Measurements from ENCODE around the gene RPL27A. TPM values are rescaled to one million over a fixed set of nuclear protein-coding genes. Genes with fewer than 3 reads are reported as not detected.

The RPL27A gene
- total and polyA plus RNA-seq, 2 donors (not counting 3 experiments of a cell fraction or from before 2014, with no cell fraction given) = 1,303 to 1,363 TPM

- H3K4me2 ChIP-seq (ENCODE audit: insufficient read depth, low read length) = no peak overlapping the region
- H3K27ac ChIP-seq (ENCODE audit: insufficient read depth, low read depth, low read length) = no peak overlapping the region
- H3K9me1 ChIP-seq (replicated peaks; ENCODE audit: control insufficient read depth, extremely low read depth, insufficient read depth, low read length) = no peaks in the 10 kb centered on the region
- ChIA-PET POLR2A (no interaction called here), CTCF (interaction anchor here (1.8 kb wide), 1 partner anchor 24 kb away, joined by 5 read pairs; no protein-coding TSS in a partner anchor)
- FAIRE-seq (no peak), DNase-seq (ENCODE audit: low read depth, low spot score) (no peak)
- H4K20me1 ChIP-seq (replicated peaks; ENCODE audit: control insufficient read depth, extremely low read depth, insufficient read depth, low read length) = no peaks in the 10 kb centered on the region
- peaks cover 34% of the 10 kb centered on the region for H3K4me1 ChIP-seq (ENCODE audit: control insufficient read depth, extremely low read depth, insufficient read depth, low read length)
- H3K27me3 ChIP-seq (ENCODE audit: control insufficient read depth in 2 of 2, insufficient read depth in 2 of 2, low read length in 2 of 2) = no peaks in the 10 kb centered on the region
- H3K36me3 ChIP-seq (ENCODE audit: control insufficient read depth in 2 of 2, extremely low read depth in 1 of 2, insufficient read depth in 2 of 2, low read length in 2 of 2) = no peaks in the 10 kb centered on the region
- no peak overlapping the region for H3K4me3 ChIP-seq (replicated peaks in 1 of 3; ENCODE audit: insufficient read depth in 1 of 3, low read depth in 1 of 3, low read length in 3 of 3)
- no peaks in the 10 kb centered on the region for H3K79me2 ChIP-seq (ENCODE audit: control insufficient read depth, insufficient read depth, low read length)
- no peak overlapping the region for H2AFZ ChIP-seq (ENCODE audit: low read depth, low read length)
- TF ChIP-seq EZH2 (IDR thresholded peaks at IDR 0.05; ENCODE audit: borderline replicate concordance, low read depth, low read length, severe bottlenecking) (no peak), POLR2AphosphoS5 (IDR thresholded peaks at IDR 0.05; ENCODE audit: insufficient read depth, low read depth, low read length) (no peak), GATA2 (IDR thresholded peaks at IDR 0.05; ENCODE audit: insufficient read depth, insufficient read length, low read depth, low read length) (no peak), POLR2A (IDR thresholded peaks at IDR 0.05; ENCODE audit: low read depth, low read length) (no peak), FOS (IDR thresholded peaks at IDR 0.05; ENCODE audit: borderline replicate concordance, insufficient read depth, low read length) (no peak), JUN (IDR thresholded peaks at IDR 0.05; ENCODE audit: borderline replicate concordance, insufficient read depth, insufficient read length, low read depth) (no peak), CTCF (IDR thresholded peaks at IDR 0.05; ENCODE audit: extremely low read depth in 1 of 2, insufficient read depth in 1 of 2, low read depth in 1 of 2, low read length in 2 of 2) (no peak), MYC (IDR thresholded peaks at IDR 0.05; ENCODE audit: low read depth, low read length) (no peak), MAX (IDR thresholded peaks at IDR 0.05; ENCODE audit: insufficient read depth, insufficient read length) (no peak)
- no peak overlapping the region for H3K9ac ChIP-seq (replicated peaks; ENCODE audit: extremely low read depth, insufficient read depth, low read length)
- dilution Hi-C loops (cut with MboI; ENCODE audit: extremely low pct_ligation_motif_present, low sequenced_read_pairs) = no loop called here
- intact Hi-C loops (cut with micrococcal nuclease) = no loop called here
- H3K9me3 ChIP-seq (replicated peaks; ENCODE audit: control insufficient read depth, insufficient read depth, low read length) = no peaks in the 10 kb centered on the region
- BruUV-seq (replicated peaks) = no TSS peak
Measured at GRCh38 chr11:8712506-8712905, 29.9 kb downstream of the RPL27A start.

Data from endothelial cell of umbilical vein (primary cell).